WERI-Rb-1 (cell line): ENCODE results near the gene CIROP.
A peak's percentile ranks its signal among the peaks of the same experiment; 100 is the strongest.

ENCODE experiments used
- DNase-seq: peaks from one replicate; pipeline ENCODE4 v3.0.0-alpha.2; 2020
- H3K27ac ChIP-seq: fragments of 250-450 bp; sonication (Bioruptor Pico); 2 replicates; pipeline ENCODE4 v1.5.1; 2020; ENCODE audit warnings: mild to moderate bottlenecking, moderate library complexity
- H3K27me3 ChIP-seq: fragments of 250-450 bp; sonication (Bioruptor Pico); 2 replicates; pipeline ENCODE4 v1.5.1; 2021; ENCODE audit warnings: mild to moderate bottlenecking, low read depth, moderate library complexity; ENCODE audit not compliant: insufficient read depth, severe bottlenecking
- H3K36me3 ChIP-seq: fragments of 250-450 bp; sonication (Bioruptor Pico); 2 replicates; pipeline ENCODE4 v1.5.1; 2020; ENCODE audit warnings: mild to moderate bottlenecking, moderate library complexity
- H3K4me3 ChIP-seq: 2 replicates; pipeline ENCODE4 v1.5.1; 2011; ENCODE audit warnings: low read depth, mild to moderate bottlenecking, control low read depth, low read length
- H3K9me3 ChIP-seq: fragments of 250-450 bp; sonication (Bioruptor Pico); 2 replicates; pipeline ENCODE4 v1.5.1; 2021; ENCODE audit warnings: mild to moderate bottlenecking, moderate library complexity; ENCODE audit not compliant: severe bottlenecking
- CTCF ChIP-seq: IDR thresholded peaks from 2 replicates; pipeline ENCODE4 v1.5.1; 2011; ENCODE audit warnings: low read depth, mild to moderate bottlenecking, control low read depth, inconsistent platforms, low read length

CIROP gene

DNA sequence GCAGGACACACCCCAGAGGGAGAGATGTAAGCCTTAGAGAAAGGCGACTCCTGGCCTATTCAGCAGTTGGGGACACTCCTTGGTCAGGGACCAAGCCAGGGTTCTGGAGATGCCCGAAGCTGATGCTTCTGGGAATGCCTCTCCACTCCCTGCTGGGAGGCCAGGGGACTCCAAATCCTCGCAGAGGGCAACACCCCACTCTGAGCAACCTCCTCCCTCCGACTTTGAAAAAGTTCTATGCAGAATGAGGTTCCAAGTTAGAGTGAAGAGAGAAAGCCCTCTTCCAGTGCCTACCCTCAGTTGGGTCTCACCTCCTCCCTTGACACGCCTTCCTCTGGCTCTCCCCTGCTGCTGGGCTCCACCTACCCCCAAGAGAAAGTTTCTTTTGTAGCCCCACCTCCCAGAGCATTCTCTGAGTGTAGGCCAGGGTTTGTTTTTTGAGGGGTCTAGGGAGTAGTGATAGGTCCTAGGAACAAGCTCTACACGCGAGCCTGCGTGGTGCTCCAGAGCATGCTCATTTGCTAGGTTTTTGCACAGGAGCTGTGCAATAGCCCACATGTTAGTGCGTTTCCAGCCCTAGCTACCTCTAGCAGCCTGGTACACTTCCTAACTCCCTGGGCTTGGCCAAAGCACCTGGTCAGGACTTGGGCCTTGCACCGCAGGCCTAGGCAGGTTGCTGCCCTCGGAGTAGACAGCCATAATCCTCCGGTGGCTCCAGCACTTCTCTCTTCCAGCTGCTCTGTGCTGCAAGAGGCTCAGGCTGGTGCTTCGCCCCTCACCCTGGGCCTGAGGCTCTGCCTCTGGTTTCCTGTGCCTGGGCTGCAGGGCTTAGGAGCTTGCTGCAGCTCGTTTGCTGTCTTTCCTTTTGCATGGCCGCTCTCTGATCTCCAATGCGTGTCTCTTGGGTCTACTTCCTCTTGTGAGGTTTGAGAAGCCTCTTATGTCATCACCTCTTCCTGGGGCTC, 14.9 kb upstream of the CIROP start:
- DNase-seq: peak; percentile 56
- no peaks in the 10 kb centered on the region for H3K9me3 ChIP-seq
- peaks cover 9% of the 10 kb centered on the region for H3K27me3 ChIP-seq
- TF ChIP-seq CTCF: no peak
- H3K36me3 ChIP-seq: no peaks in the 10 kb centered on the region
- no peak overlapping the region for H3K4me3 ChIP-seq
- no peak overlapping the region for H3K27ac ChIP-seq

- TF ChIP-seq CTCF: no peak
- H3K27ac ChIP-seq: no peak within 1 kb of the TSS
- H3K4me3 ChIP-seq: no peak within 1 kb of the TSS
- no peaks in the 10 kb centered on the region for H3K36me3 ChIP-seq
- DNase-seq: no peak
- H3K9me3 ChIP-seq: no peaks in the 10 kb centered on the region
- peaks cover 7% of the 10 kb centered on the region for H3K27me3 ChIP-seq
These were observed 13.9 kb upstream of the CIROP start, which contains the start of gene CEBPE for GRCh38 chr14:23118506-23119362. TSS of gene CEBPE (minus strand) at chr14:23119255. CDS start at chr14:23119091, 164 bp downstream.

DNA sequence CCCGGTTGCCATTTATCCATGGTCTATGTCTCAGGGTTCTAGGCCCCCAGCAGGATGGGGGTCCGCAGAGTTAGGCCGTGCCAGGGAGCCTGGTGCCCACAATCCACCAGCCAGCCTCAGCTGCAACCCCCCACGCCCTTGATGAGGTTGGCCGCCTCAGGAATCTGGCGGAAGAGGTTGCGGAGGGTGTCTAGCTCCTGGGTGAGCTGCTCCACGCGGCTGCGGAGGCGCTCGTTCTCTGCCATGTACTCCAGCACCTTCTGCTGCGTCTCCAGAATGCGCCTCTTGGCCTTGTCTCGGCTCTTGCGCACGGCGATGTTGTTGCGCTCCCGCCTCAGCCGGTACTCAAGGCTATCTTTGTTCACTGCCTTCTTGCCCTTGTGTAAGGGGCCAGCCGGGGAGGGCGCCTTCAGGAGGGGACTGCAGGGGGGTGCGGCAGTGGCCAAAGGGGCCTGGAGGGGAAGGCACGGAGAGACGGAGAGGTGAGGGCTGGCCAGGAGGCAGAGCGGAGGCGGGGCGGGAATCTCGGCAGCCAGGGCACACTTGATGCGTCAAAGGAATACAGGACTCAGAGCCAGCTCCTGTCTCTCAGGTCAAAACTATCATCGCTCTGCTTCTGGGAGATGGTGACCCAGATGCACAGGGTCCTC, 12.7 kb upstream of the CIROP start:
- Histone ChIP-seq H3K9me3 (no peaks in the 10 kb centered on the region), H3K27me3 (peaks cover 3% of the 10 kb centered on the region), H3K36me3 (no peaks in the 10 kb centered on the region), H3K4me3 (no peak overlapping the region), H3K27ac (no peak overlapping the region)
- no peak for DNase-seq
- no peak for TF ChIP-seq CTCF

GRCh38 chr14:23115918-23116317, 11.1 kb upstream of the CIROP start:
- peaks cover 16% of the 10 kb centered on the region for H3K27me3 ChIP-seq
- DNase-seq: no peak
- no peaks in the 10 kb centered on the region for H3K36me3 ChIP-seq

More at GRCh38 chr14:23115918-23116317, 11.1 kb upstream of the CIROP start:
- Histone ChIP-seq H3K4me3 (no peak overlapping the region), H3K27ac (no peak overlapping the region), H3K9me3 (no peaks in the 10 kb centered on the region)
- no peak for TF ChIP-seq CTCF
